GM12872 (cell line): ENCODE results near the gene IFRD1.

Experiments used
- TF ChIP-seq, protein P1 (sequence below): IDR thresholded peaks from 3 replicates; pipeline ENCODE4 v1.5.1; 2011; ENCODE audit warnings: low read depth, mild to moderate bottlenecking, low read length, moderate library complexity; ENCODE audit not compliant: insufficient read depth

IFRD1 gene

DNA sequence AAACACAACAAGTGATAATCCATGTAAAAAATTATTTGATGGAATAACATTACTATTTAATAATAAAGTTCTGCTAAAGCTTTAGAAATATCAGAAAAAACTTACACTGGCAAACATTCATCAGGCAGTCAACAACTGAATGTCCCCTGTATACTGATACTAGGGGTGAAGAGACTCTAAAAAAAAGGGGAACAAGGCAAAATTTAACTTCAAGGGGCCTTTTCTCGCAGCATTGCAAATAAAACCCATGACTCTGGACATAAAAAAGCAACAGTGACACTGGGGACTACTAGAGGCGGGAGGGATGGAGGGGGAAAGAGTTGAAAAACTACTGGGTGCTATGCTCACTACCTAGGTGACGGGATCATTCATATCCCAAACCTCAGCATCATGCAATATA, 5.8 kb upstream of the IFRD1 start:
- TF ChIP-seq, protein P1, sequence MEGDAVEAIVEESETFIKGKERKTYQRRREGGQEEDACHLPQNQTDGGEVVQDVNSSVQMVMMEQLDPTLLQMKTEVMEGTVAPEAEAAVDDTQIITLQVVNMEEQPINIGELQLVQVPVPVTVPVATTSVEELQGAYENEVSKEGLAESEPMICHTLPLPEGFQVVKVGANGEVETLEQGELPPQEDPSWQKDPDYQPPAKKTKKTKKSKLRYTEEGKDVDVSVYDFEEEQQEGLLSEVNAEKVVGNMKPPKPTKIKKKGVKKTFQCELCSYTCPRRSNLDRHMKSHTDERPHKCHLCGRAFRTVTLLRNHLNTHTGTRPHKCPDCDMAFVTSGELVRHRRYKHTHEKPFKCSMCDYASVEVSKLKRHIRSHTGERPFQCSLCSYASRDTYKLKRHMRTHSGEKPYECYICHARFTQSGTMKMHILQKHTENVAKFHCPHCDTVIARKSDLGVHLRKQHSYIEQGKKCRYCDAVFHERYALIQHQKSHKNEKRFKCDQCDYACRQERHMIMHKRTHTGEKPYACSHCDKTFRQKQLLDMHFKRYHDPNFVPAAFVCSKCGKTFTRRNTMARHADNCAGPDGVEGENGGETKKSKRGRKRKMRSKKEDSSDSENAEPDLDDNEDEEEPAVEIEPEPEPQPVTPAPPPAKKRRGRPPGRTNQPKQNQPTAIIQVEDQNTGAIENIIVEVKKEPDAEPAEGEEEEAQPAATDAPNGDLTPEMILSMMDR, result no peak

DNA sequence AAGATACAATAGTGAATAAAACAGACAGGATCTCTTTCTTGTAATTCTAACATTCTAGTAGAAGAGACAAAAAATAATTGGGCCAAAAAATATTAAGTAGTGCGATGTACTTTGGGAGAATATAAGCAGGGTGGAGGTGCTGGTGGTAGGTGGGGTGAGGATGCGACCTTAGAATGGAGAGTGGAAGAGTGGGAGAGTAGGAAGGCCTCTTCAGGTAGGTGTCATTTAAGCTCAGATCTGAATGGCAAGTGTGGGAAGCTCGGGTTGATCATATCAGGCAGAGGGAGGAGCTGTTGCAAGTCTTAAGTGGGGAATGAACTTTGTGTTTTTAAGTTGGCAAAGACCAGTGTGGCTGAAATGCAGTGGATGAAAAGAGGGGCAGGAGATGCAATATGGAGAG, 3.8 kb upstream of the IFRD1 start:
- TF ChIP-seq, protein P1, result no peak

DNA sequence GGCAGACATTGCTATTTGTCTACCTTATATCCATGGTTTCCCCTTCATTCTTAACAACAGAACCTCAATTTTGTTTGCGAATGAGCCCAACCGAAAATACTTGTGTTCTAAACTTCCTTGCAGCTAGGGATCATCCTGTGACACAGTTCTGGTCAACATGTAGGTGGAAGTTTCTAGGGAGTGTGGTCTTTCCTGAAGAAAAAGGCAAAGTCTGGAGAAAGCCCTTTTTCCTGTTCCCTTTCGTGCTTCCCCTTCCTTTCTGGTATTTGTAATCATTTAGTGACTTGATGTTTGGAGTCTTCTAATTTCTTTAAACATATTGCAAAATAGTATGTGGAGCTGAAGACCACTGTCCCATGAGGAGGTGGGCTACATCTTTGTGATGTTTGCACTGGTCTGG, 2.9 kb upstream of the IFRD1 start:
- TF ChIP-seq, protein P1, result no peak

GRCh38 chr7:112448381-112448780, 1.9 kb upstream of the IFRD1 start:
- TF ChIP-seq, protein P1, result no peak

- TF ChIP-seq, protein P1, result no peak
Measured at GRCh38 chr7:112448891-112449290, 1.4 kb upstream of the IFRD1 start.

DNA sequence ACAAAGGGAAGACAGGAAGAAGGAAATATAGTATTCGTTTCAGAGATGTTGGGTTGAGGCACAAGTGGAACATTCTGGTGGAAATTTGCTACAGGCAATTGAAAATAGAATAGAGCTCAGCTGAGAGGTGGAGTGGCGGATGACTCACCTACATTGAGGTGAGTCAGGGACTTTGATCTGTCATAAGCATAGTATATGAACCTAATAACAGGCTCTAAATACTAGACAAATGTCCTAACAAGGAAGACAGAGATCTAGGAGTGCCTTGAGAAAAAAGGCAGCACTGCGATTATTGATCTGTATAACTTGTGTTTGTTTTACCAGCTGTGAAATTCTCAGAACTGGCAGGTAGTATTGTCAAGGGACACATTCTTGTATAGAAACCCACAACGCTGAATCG, 907 bp upstream of the IFRD1 start:
- TF ChIP-seq, protein P1, result no peak

- TF ChIP-seq, protein P1, result no peak
Measured at GRCh38 chr7:112450807-112451761, 824 bp downstream of the IFRD1 start.
